GM21723 (cell line): ENCODE results near the gene ZNF778.
"Not testable (repeated sequence)": the region's sequence is repeated elsewhere in the genome, so short reads cannot be mapped to it uniquely, and the experiment has no call there.

Experiments used
- ATAC-seq: cut with Tn5 transposase; IDR thresholded peaks from one replicate; pipeline ENCODE4 v1.9.1; 2021; ENCODE audit warnings: mild to moderate bottlenecking, moderate library complexity; ENCODE audit not compliant: unreplicated experiment

The ZNF778 gene

DNA sequence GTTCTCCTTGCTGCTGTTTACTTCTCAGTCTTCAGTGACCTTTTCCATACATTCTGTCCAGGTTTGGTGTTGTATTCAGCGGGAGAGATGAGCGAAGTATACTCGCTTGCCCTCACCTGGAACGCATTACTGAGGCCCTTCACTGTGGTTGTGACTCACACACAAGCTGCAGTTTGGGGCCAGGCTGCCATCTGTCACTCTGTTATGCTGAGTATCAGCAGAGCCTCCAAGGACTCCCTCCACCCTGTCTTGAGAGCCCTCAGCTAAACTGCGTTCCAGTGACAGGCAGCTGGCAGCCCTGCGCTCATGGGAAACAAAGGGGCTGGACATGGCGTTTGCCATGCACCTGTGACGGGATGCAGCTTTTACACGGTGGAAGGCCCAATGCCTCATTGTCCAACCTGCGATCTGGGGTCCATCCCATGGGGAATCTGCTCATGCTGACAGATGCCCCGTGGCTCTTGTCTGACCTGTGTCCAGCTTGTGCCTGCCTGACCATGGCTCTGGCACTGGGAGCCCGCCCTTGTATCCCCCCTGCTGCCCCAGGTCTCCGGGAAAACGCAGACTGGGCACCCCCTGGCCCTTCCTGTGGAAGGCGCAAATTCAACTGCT, 6.5 kb upstream of the ZNF778 start:
- ATAC-seq: no peak

DNA sequence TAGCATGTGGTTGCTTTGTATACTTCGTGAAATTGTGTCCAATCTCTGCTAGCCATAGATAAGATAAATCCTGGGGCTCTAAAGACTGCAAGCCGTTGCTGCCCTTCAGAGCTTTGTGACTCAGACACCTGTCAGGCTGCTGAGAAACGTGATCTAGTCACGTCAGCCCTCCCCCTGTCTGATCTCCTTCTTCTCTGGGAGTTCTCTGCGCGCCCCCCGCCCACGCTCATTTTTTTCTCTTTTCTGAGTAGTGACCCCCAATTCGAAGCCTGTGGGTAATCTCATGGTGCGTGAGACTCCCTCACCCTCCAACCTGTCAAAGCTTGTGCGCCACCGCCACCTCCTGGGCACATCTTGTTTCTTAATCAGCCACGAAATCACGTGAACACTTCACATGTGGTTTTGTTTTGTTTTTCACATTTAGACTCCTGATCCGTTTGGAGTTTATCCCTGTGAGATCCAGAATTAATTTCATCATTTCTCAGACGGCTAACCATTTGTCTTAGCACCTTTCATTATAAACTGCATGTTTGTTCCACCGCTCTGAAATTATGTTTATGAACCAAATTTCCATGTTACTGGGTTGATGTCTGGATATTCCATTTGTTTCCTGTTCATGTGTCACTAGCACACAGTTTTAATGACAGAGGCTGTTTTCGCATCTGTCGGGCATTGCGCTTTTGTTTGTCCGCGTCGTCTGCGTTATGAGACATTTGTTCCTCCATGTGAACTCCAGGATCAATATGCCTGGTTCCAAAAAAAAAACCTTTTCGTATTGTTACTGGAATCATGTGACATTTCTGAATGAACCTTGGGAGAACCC, 977 bp upstream of the ZNF778 start:
- ATAC-seq: peak; percentile 51

DNA sequence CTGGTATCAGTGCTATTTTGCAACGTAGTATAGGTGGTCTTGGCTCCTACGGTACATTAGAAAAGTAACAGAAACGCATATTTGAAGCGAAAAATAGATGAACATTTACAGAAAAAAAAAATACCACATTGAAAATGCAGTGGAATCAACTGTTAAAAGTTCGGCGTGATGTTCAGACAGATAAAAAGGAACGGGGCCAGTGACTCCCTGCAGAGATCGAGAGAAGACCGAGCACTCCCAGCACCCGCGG, 440 bp upstream of the ZNF778 start:
- no peak for ATAC-seq

DNA sequence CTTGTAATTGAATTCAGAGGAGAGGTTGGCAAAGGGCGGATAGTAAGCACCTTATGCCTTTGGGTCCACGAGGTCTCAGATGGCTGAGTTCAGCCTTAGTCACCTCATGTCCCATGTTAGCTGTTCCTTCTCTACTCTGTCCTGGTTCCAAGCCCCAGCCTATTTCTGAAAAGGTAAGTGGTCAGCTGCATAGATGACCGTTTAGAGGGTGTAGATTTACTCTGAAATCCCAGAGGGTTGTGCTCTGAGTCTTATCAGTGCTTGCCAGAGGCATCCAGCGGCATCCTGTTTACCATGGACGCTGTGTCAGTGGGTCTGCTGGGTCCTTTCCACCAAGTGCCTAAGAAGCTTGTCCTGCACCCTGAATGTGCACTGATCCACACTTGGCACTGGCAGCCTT, 1.9 kb downstream of the ZNF778 start:
- ATAC-seq: no peak

DNA sequence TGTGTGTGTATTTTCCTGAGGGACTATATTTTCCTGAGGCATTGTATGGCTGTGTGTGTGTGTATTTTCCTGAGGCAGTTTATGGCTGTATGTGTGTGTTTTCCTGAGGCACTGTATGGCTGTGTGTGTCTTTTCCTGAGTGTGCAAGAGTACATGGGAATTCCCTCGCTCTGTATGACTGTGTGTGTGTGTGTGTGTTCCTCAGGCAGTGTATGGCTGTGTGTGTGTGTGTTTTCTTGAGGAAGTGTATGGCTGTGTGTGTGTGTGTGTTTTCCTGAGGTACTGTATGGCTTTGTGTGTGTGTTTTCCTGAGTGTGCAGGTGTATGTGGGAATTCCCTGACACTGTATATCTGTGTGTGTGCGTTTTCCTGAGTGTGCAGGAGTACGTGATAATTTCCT, 4.1 kb downstream of the ZNF778 start:
- no peak for ATAC-seq

DNA sequence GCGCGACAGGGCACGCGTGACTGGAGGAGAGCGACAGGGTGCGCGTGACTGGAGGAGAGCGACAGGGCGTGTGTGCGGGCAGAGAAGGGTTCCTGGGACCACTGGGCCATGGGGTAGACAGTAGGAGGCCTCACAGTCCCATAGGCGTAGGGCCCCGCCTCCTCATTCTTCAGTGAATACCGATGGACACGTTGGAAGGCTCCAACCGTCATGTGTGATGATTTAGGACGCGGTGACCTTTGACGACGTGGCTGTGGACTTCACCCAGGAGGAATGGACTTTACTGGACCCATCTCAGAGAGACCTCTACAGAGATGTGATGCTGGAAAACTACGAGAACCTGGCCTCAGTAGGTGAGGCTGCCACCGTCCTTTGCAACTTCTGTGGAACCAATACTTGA, 5.4 kb downstream of the ZNF778 start:
- no peak for ATAC-seq

DNA sequence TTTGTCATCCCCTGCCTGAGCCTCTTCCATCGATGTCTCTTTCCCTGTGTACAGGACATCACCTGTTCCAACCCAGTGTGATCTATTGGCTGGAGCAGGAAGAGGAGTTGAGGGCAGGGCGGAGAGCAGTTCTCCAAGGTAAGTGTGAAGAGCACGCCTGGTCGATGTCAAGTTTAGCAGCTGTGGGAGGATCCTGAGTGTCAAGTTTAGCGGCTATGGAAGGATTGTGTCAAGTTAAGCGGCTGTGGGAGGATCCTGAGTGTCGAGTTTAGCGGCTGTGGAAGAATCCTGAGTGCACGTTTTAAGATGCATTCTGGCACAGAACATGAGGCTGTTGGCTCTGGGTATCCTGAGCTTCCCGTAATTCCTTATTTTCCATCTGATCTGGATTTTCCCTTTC, 7.2 kb downstream of the ZNF778 start:
- ATAC-seq: no peak

DNA sequence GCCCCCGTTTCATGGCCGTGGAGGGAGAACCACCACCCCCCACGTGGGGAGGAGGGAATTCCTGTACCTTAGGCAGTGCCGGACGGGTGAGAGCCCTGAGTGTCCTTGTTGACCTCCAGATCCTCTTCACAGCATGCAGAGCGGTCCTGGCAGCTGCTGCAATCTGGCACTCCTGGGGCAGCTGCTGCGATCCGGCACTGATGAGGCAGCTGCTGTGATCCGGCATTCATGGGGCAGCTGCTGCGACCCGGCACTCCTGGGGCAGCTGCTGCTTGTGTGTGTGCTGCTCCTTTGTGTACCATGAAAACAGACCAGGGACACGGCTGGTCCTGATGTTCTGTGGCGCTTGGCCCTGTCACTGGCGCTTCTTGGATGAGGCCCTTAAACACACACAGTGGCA, 12.8 kb downstream of the ZNF778 start:
- ATAC-seq: no peak

DNA sequence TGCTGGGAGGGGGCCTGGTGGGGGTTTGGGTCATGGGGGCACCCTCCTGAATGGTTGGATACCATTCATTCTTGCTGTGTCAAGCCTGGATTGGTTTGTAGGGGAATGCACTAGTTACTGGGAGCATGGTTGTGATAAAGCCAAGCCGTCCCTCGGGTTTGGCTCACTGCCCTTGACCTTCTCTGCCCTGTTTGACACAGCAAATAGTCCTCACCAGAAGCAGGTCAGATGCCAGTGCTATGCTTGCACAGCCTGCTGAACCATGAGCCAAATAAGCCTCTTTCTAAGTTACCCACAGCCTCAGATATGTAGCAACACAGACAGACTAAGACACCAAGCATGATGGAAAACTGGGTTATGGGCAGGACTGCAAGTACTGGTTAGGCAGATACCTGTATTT, 14.6 kb downstream of the ZNF778 start:
- no peak for ATAC-seq

DNA sequence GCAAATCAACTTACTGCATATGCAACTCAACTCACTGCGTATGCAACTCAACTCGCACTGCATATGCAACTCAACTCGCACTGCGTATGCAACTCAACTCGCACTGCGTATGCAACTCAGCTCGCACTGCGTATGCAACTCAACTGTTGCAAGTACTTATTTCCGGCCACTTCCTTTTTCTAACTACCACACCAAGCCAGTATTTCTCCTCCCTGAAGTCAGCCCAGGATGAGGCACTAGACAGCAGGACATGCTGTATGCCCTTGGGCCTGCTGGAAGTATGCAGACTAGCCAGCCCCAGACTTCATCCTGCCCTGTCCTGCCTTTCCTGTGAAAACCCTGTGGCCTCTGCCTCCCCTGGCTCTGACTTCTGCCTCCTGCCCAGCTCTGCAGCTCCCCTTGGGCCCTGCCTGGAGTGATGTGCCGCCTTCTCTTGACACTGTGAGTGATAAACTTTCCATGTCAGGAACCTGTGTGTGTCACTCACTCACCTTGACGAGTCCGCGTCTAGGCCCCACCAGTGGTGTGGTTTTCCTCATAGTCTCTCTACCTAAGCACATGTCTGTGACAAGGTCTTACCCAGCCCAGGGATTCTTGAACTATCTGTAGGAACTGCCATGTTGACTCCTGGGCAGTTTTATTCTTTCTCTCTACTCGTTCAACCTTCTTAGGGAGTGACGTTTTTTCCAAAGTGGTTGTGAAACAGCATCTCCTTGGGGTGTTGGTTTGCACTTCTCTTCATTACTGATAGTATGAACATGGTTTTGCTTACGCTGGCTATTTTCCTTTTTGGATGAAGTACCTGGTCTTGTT, 16.4 kb downstream of the ZNF778 start:
- ATAC-seq: no peak

DNA sequence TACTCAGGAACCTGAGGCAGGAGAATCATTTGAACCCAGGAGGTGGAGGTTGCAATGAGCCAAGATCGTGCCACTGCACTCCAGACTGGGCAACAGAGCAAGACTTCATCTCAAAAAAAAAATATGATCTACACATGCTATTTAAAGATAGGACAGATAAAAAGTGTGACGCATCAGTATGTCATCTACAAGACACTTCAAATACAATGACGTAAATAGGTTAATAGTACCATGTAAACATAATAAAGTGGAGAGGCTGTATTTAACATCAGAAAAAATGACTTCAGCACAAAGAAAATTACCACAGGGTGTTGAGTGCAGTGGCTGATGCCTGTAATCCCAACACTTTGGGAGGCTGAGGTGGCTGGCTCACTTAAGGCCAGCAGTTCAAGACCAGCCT, 20.2 kb downstream of the ZNF778 start:
- ATAC-seq: no peak

DNA sequence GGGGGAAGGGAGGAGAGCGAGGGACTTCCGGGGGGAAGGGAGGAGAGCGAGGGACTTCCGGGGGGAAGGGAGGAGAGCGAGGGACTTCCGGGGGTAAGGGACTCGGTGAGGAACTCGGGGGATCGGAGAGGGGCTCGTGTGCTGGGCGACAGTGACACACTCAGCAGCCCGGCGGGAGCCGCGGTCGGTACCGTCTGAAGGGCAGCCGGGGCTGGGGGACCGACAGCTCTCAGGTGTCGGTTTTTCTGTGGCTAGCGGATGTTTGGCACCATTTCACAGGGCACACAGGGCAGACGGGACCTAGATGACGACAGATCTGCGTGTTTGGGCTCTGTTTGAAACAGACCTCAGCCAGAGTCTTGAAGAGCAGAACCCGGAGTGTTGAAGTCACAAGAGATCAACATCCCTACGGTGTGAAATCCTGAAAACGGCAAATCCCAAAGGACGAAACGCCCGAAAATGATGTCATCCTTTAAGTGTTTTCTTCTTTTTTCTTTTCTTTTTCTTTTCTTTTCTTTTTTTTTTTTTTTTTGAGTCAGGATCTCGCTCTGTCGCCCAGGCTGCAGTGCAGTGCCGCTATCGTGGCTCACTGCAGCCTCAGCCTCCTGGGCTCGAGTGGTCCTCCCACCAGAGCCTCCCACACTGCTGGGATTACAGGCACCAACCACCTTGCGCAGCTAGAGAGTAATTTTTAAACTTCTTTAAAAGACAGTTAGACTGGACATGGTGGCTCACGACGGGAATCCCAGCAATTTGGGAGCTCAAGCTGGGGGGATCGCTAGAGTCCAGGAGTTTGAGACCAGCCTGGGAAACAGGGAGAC, 23.9 kb downstream of the ZNF778 start:
- ATAC-seq: peak; percentile 61

DNA sequence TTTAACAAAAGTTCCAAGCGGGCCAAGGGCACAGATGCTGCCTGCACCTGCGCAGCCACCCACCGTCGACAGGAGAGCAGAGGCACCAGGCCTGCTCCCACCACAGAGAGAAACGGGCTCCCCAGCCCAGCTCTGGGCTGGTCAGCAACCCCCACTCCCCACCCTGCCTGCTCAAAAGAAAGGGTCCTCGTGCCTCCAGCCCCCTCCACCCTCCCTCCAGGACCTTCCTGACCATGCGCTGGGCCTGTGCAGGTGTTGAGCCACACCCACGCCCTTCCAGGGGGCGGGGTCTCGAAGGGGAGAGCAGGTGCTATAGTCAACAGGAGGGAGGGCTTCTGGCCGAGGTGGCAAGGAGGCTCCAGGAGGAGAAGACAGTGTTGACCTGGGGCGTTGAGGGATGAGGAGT, 25.3 kb downstream of the ZNF778 start:
- no peak for ATAC-seq

DNA sequence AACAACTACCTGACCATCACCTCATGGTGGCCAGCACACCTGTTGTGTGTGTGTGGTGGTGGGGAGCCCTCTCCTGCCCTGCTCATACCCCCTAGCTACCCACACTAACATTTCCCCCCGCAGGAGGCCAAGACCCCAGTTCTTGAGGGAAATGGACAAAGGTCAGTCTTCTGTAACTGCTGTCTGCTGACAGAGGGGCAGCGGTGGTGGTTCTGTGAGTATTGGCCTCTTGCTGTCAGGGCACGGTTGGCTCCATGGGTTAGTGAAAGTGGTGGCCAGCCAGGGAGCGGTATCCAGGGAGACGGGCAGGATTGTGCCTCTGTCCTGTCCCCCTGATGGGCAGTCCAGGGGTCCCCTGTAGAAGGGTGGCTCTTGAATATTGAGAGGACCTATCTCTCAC, 26.2 kb downstream of the ZNF778 start:
- no peak for ATAC-seq

DNA sequence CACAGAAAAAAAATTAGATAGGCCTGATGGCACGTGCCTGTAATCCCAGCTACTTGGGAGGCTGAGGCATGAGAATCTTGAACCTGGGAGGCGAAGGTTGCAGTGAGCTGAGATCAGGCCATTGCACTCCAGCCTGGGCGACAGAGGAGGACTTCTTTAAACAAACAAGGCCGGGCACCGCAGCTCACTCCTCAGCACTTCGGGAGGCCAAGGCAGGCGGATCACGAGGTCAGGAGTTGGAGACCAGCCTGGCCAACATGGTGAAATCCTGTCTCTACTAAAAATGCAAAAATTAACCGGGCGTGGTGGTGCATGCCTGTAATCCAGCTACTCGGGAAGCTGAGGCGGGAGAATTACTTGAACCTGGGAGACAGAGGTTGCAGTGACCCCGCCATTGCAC, 26.8 kb downstream of the ZNF778 start:
- ATAC-seq: not testable (repeated sequence)

DNA sequence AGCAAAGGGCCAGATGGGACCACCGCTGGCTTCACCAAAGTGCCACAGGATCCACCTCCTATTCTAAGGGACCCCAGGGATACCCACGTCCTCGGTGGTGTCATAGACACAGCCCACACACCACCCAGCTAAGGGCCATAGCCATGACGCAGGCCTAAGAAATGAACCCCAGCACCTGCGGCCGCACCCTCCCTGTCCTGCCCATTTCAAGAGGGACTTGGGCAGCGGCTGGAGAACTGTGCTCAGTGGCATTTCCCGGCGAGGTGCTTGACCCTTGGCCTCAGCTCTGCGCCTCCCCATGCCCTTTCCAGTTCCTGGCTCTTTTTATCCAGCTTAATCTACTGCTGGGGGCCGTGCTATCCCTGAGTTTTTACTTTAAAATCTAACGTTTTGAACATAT, 27.3 kb downstream of the ZNF778 start:
- no peak for ATAC-seq

DNA sequence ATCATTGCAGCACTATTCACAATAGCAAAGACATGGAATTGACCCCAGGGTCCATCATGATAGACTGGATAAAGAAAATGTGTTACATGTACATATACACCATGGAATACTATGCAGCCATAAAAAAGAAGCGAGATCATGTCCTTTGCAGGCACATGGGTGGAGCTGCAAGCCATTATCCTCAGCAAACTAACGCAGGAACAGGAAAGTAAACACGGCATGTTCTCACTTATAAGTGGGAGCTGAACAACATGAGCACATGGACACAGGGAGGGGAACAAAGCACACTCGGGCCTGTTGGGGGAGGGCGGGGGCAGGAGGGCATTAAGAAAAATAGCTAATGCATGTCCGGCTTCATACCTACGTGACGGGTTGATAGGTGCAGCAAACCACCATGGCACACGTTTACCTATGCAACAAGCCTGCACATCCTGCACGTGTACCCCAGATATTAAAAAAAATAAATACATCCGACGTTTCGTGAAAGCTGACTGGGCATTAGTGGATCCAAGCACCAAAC, 28.9 kb downstream of the ZNF778 start:
- no peak for ATAC-seq

DNA sequence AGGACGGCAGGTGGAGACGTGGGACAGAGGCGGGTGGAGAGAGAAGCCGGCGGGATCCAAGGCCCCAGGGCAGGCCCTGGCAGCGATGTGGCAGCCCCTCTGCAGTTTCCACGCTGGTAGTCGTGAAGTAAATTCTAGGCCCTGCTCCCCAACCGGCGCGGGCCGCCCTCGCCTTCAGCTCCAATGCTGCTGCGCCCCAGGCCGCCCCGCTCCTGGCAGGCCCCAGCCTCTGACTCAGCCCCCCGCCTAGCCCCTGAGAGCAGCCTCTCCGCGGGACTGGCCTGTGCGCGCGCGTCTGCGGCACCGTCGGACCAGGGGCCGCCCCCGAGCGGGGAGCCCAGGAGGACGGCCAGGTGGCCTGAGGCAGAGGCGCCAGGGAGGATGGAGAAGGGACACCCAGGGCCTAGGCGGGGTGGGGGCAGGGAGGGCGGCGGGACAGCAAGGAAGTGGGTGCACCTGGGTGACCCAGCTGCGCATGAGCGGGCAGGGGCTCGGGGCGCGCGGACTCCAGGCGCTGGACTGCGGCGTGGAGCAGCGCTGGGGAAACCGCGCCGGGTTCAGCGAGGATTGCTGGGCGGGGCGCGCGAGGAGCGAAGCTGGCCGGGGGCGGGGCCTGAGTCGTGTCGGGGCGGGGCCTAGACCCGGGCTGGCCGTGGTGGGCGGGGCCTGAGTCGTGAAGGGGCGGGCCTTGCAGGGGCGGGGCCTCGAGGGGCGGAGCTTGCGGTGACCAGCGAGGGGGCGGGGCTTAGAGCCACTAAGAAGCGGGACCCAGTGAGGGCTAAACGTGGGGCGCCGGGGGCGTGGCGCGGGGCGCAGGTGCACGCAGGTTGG, 29.6 kb downstream of the ZNF778 start:
- peak; percentile 75 for ATAC-seq

DNA sequence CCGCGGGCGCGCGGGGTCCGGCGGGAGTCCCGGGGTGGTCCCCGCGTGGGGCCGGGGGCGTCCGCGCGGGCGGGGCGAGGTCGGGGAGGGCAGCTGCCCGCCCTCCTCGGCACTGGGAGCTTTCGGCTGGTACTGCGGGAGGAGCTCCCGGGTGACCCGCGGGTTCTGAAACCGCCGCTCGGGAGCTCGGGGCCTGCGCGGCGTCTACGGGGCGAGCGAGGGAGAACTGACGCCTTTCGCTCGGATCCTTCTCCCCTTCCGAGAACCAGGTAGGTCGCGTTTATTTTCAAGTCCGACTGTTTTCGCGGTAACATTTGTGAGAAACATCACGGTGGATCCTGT, 30.2 kb downstream of the ZNF778 start:
- peak; percentile 33 for ATAC-seq
